Anterior cingulate cortex (tissue), 58 donors: Measurements from ENCODE around the gene PHLDB2.

Source experiments
- DNase-seq, 58 donors: peaks; one replicate each; lab custom pipeline; 2025; lab: John Stamatoyannopoulos, UW

The PHLDB2 gene

GRCh38 chr3:111848778-111849177 lies 10.3 kb upstream of the PHLDB2 start:
- DNase-seq = no peak

GRCh38 chr3:111850537-111850936 lies 8.5 kb upstream of the PHLDB2 start:
- no peak for DNase-seq

GRCh38 chr3:111851511-111851954 lies 7.5 kb upstream of the PHLDB2 start:
- DNase-seq = no peak

- no peak for DNase-seq
Measured at GRCh38 chr3:111852540-111852939, 6.5 kb upstream of the PHLDB2 start.

- DNase-seq = no peak
Measured at GRCh38 chr3:111853068-111853467, 6.0 kb upstream of the PHLDB2 start.

GRCh38 chr3:111854990-111855389 lies 4.1 kb upstream of the PHLDB2 start:
- DNase-seq = no peak

- DNase-seq = no peak
Measured at GRCh38 chr3:111856501-111856900, 2.6 kb upstream of the PHLDB2 start.

- no peak for DNase-seq
Measured at GRCh38 chr3:111857474-111857873, 1.6 kb upstream of the PHLDB2 start.

- no peak for DNase-seq
Measured at GRCh38 chr3:111858642-111859041, 423 bp upstream of the PHLDB2 start.

GRCh38 chr3:111859974-111860859 lies 1.2 kb downstream of the PHLDB2 start:
- peak in 17 of 58 donors; percentile 2 to 22 (median 5) for DNase-seq

GRCh38 chr3:111861391-111861790 lies 2.3 kb downstream of the PHLDB2 start:
- no peak for DNase-seq

GRCh38 chr3:111862415-111862814 lies 3.4 kb downstream of the PHLDB2 start:
- DNase-seq = no peak

- DNase-seq = no peak
Measured at GRCh38 chr3:111862974-111863373, 3.9 kb downstream of the PHLDB2 start.

GRCh38 chr3:111863942-111864694 lies 5.1 kb downstream of the PHLDB2 start:
- DNase-seq = no peak

GRCh38 chr3:111864821-111865656 lies 6.0 kb downstream of the PHLDB2 start:
- no peak for DNase-seq

- no peak for DNase-seq
Measured at GRCh38 chr3:111867889-111868426, 8.9 kb downstream of the PHLDB2 start.

- no peak for DNase-seq
Measured at GRCh38 chr3:111870620-111871019, 11.6 kb downstream of the PHLDB2 start.

GRCh38 chr3:111871809-111872623 lies 13.0 kb downstream of the PHLDB2 start:
- no peak for DNase-seq

GRCh38 chr3:111872979-111873378 lies 13.9 kb downstream of the PHLDB2 start:
- DNase-seq = no peak
